ENCODE results near the gene C21orf91.

- TF ChIP-seq EGR1 (IDR thresholded peaks at IDR 0.05; ENCODE audit: low read depth in 2 of 2): no peak
- TF ChIP-seq, protein P1, sequence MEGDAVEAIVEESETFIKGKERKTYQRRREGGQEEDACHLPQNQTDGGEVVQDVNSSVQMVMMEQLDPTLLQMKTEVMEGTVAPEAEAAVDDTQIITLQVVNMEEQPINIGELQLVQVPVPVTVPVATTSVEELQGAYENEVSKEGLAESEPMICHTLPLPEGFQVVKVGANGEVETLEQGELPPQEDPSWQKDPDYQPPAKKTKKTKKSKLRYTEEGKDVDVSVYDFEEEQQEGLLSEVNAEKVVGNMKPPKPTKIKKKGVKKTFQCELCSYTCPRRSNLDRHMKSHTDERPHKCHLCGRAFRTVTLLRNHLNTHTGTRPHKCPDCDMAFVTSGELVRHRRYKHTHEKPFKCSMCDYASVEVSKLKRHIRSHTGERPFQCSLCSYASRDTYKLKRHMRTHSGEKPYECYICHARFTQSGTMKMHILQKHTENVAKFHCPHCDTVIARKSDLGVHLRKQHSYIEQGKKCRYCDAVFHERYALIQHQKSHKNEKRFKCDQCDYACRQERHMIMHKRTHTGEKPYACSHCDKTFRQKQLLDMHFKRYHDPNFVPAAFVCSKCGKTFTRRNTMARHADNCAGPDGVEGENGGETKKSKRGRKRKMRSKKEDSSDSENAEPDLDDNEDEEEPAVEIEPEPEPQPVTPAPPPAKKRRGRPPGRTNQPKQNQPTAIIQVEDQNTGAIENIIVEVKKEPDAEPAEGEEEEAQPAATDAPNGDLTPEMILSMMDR (IDR thresholded peaks at IDR 0.05; ENCODE audit: low read depth, low read length, missing input control): no peak
- TF ChIP-seq GABPA (IDR thresholded peaks at IDR 0.05 in 1 of 2, conservative IDR thresholded peaks at IDR 0.05 in 1 of 2): no peak
- TF ChIP-seq REST (IDR thresholded peaks at IDR 0.05): no peak
- TF ChIP-seq, protein P2, sequence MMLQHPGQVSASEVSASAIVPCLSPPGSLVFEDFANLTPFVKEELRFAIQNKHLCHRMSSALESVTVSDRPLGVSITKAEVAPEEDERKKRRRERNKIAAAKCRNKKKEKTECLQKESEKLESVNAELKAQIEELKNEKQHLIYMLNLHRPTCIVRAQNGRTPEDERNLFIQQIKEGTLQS (IDR thresholded peaks at IDR 0.05): no peak
- TF ChIP-seq TAF1 (conservative IDR thresholded peaks at IDR 0.05): no peak
These were observed 4.7 kb upstream of the C21orf91 start for GRCh38 chr21:17823846-17824245.

Measured in liver (tissue), 3 donors.